GM12878 (cell line): ENCODE results near the gene THADA.

Source experiments
- BCL3 ChIP-seq: IDR thresholded peaks from 2 replicates; pipeline ENCODE4 v1.6.1; 2011; ENCODE audit warnings: borderline replicate concordance, low read depth, mild to moderate bottlenecking, moderate library complexity, low read length; ENCODE audit not compliant: insufficient read depth, poor library complexity, severe bottlenecking
- CBX5 ChIP-seq: sonication (generic); IDR thresholded peaks from 2 replicates; pipeline ENCODE4 v1.6.1; 2016; ENCODE audit warnings: low read depth, moderate library complexity, mild to moderate bottlenecking, inconsistent platforms
- CHD2 ChIP-seq: IDR thresholded peaks from 2 replicates; pipeline ENCODE4 v1.6.1; 2011; ENCODE audit warnings: low read depth, low read length, improper control_type of control experiment, borderline replicate concordance
- CTCF ChIP-seq, 3 experiments: IDR thresholded peaks in 2 of 3; conservative IDR thresholded peaks in 1 of 3; 2 replicates each; pipeline ENCODE4 v1.5.1; 2011; ENCODE audit warnings: low read depth in 3 of 3, low read length in 3 of 3, mild to moderate bottlenecking in 3 of 3, control low read depth in 2 of 3, moderate library complexity in 2 of 3, inconsistent platforms in 1 of 3, mixed read lengths in 1 of 3; ENCODE audit not compliant: control insufficient read depth in 2 of 3, insufficient read depth in 1 of 3; ENCODE audit errors: extremely low read depth in 1 of 3
- EZH2 ChIP-seq: IDR thresholded peaks from 2 replicates; pipeline ENCODE4 v1.6.1; 2012; ENCODE audit warnings: low read depth, mild to moderate bottlenecking, control low read depth, inconsistent platforms, low read length, borderline replicate concordance; ENCODE audit not compliant: control insufficient read depth
- POLR2A ChIP-seq: IDR thresholded peaks from 2 replicates; pipeline ENCODE4 v1.6.1; 2011; ENCODE audit warnings: low read depth, mild to moderate bottlenecking, low read length
- REST ChIP-seq: IDR thresholded peaks from 2 replicates; pipeline ENCODE4 v1.6.1; 2012; ENCODE audit warnings: mild to moderate bottlenecking, low read depth, low read length
- SIN3A ChIP-seq: IDR thresholded peaks from 2 replicates; pipeline ENCODE4 v1.6.1; 2012; ENCODE audit warnings: low read depth, low read length, improper control_type of control experiment
- YBX1 ChIP-seq: fragments of 450-650 bp; IDR thresholded peaks from 2 replicates; pipeline ENCODE4 v1.6.1; 2016; ENCODE audit warnings: antibody characterized with exemption
- ZNF24 ChIP-seq: fragments of 450-650 bp; IDR thresholded peaks from 2 replicates; pipeline ENCODE4 v1.6.1; 2017; ENCODE audit warnings: antibody characterized with exemption, mild to moderate bottlenecking
- TF ChIP-seq, protein P1 (sequence below): IDR thresholded peaks from 2 replicates; pipeline ENCODE4 v1.6.1; 2012; ENCODE audit warnings: low read depth, low read length, improper control_type of control experiment

DNA sequence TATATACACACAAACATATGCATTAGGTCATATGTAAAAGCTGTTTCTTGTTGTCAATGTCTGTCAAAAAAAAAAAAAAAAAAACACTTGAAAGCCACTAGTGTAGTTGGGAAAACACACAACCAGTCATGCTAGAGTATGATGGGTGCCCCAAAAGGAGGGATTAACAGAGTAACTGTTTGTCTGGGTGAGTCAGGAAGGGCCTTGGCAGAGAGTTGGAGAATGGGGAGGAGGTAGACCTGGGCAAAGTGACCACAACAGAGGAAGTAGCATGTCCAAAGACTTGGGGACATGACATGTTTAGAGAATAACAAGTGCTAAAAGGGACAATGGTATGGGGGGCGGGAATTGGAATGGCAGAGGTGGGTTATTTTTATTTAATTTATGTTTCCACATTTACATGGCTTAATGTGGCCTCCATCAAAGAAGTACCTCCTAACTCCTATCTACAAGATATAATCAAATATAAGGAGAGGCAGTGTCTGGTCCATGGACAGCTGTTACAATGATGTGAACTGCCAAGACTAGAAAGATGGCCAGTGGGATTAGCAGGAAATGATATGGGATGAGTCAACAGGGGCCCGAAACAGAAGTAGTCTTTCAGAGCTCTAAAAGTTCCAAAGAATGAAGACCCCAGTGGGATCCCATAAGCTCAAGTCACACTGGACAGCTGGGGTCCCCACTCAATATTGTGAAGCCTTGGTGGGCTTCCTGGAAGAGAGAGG is 269.6 kb downstream of the THADA start:
- TF ChIP-seq EZH2 = no peak
- TF ChIP-seq CTCF (IDR thresholded peaks at IDR 0.05 in 2 of 3, conservative IDR thresholded peaks at IDR 0.05 in 1 of 3; ENCODE audit: control insufficient read depth in 2 of 3, extremely low read depth in 1 of 3, insufficient read depth in 1 of 3, low read depth in 3 of 3, low read length in 3 of 3) = no peak
- TF ChIP-seq REST = no peak
- no peak for TF ChIP-seq YBX1
- TF ChIP-seq, protein P1, sequence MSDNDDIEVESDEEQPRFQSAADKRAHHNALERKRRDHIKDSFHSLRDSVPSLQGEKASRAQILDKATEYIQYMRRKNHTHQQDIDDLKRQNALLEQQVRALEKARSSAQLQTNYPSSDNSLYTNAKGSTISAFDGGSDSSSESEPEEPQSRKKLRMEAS = no peak
- TF ChIP-seq CBX5 = no peak
- no peak for TF ChIP-seq SIN3A
- no peak for TF ChIP-seq ZNF24
- no peak for TF ChIP-seq POLR2A
- TF ChIP-seq CHD2 = no peak
- TF ChIP-seq BCL3 = no peak
